Spleen (tissue), 11 donors: ENCODE measurements around the gene PAFAH1B1. TPM values are rescaled to one million over a fixed set of nuclear protein-coding genes. Genes with fewer than 3 reads are reported as not detected.

ENCODE experiments used
- DNase-seq: peaks from one replicate; pipeline ENCODE4 v3.0.0-alpha.2; 2020
- H3K27ac ChIP-seq, 8 donors: fragments of 200-600 bp; sonication (generic) in 7 of 8; 1 replicate in 4 of 8; 2 replicates in 4 of 8; pipeline versions ENCODE4 v1.5.0 to v1.8.0; 2016 to 2021; ENCODE audit warnings: inconsistent platforms in 4 of 8, mild to moderate bottlenecking in 4 of 8, moderate library complexity in 1 of 8
- H3K27me3 ChIP-seq, 7 donors: fragments of 200-600 bp; sonication (generic) in 6 of 7; replicated peaks in 1 of 7; 1 replicate in 4 of 7; 2 replicates in 3 of 7; pipeline versions ENCODE4 v1.5.0 to v1.8.0; 2016 to 2021; ENCODE audit warnings: inconsistent platforms in 3 of 7, mild to moderate bottlenecking in 1 of 7
- H3K36me3 ChIP-seq, 6 donors: fragments of 200-600 bp; sonication (generic) in 5 of 6; 1 replicate in 4 of 6; 2 replicates in 2 of 6; pipeline versions ENCODE4 v1.5.0 to v1.8.0; 2016 to 2021; ENCODE audit warnings: inconsistent platforms in 2 of 6
- H3K4me1 ChIP-seq, 6 donors: fragments of 200-600 bp; sonication (generic) in 5 of 6; 1 replicate in 3 of 6; 2 replicates in 3 of 6; pipeline versions ENCODE4 v1.5.0 to v1.8.0; 2016 to 2021; ENCODE audit warnings: inconsistent platforms in 3 of 6
- H3K4me3 ChIP-seq, 8 donors: fragments of 200-600 bp; sonication (generic) in 7 of 8; 1 replicate in 4 of 8; 2 replicates in 4 of 8; pipeline versions ENCODE4 v1.5.0 to v1.8.0; 2016 to 2021; ENCODE audit warnings: inconsistent platforms in 4 of 8, mild to moderate bottlenecking in 4 of 8, moderate library complexity in 2 of 8
- H3K9me3 ChIP-seq, 8 donors: fragments of 200-600 bp; sonication (generic) in 7 of 8; 1 replicate in 4 of 8; 2 replicates in 4 of 8; pipeline versions ENCODE4 v1.5.0 to v1.8.0; 2016 to 2021; ENCODE audit warnings: inconsistent platforms in 4 of 8
- POLR2A ChIP-seq, 3 donors: fragments of 450-650 bp; IDR thresholded peaks; one replicate each; pipeline ENCODE4 v1.5.1; 2017; ENCODE audit warnings: antibody characterized with exemption in 3 of 3, mild to moderate bottlenecking in 1 of 3
- POLR2AphosphoS5 ChIP-seq, 3 donors: sonication (generic); formaldehyde crosslinking; IDR thresholded peaks; one replicate each; pipeline ENCODE4 v1.5.1; 2017; ENCODE audit warnings: antibody characterized with exemption in 3 of 3
- WGBS, 5 donors: extraction: QIAGEN DNeasy Blood & Tissue Kit in 3 of 5; methylation state at CpG; one replicate each; pipeline versions ENCODE4 v1.1.5 to v1.1.7; 2013 to 2018; 5-methylcytosine and 5-hydroxymethylcytosine counted together
- intact Hi-C: fragments of 100-400 bp; cut with DNase I; formaldehyde crosslinking; loops from one replicate; pipeline ENCODE4 v1.15.0; 2023; ENCODE audit warnings: low total_unique reads
- microRNA-seq, 3 donors: library from miRNA; unstranded; fragments of <30 nt; microRNA quantifications; one replicate each; pipeline versions ENCODE4 to v1.1.0, GENCODE V29; 2019 to 2020
- polyA plus RNA-seq, 3 donors: library from polyadenylated mRNA; stranded (reverse); fragments of 200-250 nt; gene quantifications; one replicate each; pipeline ENCODE4 v1.2.1, GENCODE V29; 2013
- small RNA-seq, 4 donors: library from RNA; depleted of rRNA; stranded (forward); fragments of <200 nt; gene quantifications; one replicate each; pipeline ENCODE3, GENCODE V24; 2016
- total RNA-seq, 7 donors: library from RNA; depleted of rRNA in 3 of 7; stranded (reverse); fragments of >200 nt in 3 of 7; fragmentation: NEBNext Ultra II Directional in 4 of 7; extraction: Animal tissue kit (Norgen Biotek cat#: 25700) in 4 of 7; gene quantifications; one replicate each; pipeline versions ENCODE4 v1.1.0 to v1.2.1, GENCODE V29; 2016 to 2021
- TF ChIP-seq, protein P1 (sequence below), 11 experiments: fragments of 200-600 bp in 7 of 11; fragments of 450-650 bp in 4 of 11; sonication (generic) in 4 of 11; IDR thresholded peaks in 8 of 11; conservative IDR thresholded peaks in 3 of 11; 1 replicate in 7 of 11; 2 replicates in 4 of 11; pipeline versions ENCODE4 v1.4.0 to v1.8.0; 2016 to 2021; ENCODE audit warnings: antibody characterized with exemption in 11 of 11, inconsistent platforms in 4 of 11, mild to moderate bottlenecking in 1 of 11
- donor health status: healthy with polysubstance abuse.
- donor health status: DM: no; HTN: no; CAD: no; lungs with moderate emphysema.
- donor health status: DM: no; HTN: no; CAD: no.
- donor health status: Bipolar disorder and iron deficiency.
- donor health status: healthy.
- donor health status: DM: no; HTN: no; CAD: no.
- donor health status: DM: yes; HTN: yes; CAD: no.

The PAFAH1B1 gene
- total and polyA plus RNA-seq, 10 donors, result 20.8 to 175 (median 104) TPM

DNA sequence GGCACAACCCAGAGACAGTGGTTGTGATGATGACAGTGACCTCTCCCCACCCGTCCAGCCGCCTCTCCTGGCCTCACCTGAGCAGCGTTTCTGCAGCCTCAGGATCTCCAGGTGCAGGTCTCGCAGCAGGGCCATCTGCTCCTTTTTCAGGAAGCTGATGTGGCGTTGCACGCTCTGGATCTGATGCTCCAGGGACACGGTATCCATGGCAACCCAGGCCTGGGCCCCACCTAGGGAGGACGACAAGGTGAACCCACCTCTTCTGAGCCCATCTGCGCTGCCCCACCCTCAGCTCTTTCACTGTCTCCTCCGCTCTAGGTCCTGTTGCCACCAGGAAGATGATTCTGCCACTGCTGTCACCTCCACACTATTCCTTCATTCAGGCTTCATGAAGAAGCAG lies 141.5 kb downstream of the PAFAH1B1 start:
- Histone ChIP-seq H3K4me1 (no peaks in the 10 kb centered on the region), H3K27ac (no peak overlapping the region), H3K36me3 (no peaks in the 10 kb centered on the region), H3K27me3 (peaks cover 0 to 47% (median 0%) of the 10 kb centered on the region in 7 donors), H3K9me3 (no peaks in the 10 kb centered on the region), H3K4me3 (no peak overlapping the region)
- WGBS, 5 donors, result 65 to 80% (median 76%) methylated on average over 9 to 10 of the region's 10 CpGs
- intact Hi-C loops, result no loop called here
- no peak for DNase-seq
- TF ChIP-seq POLR2A (IDR thresholded peaks at IDR 0.05), result no peak
- TF ChIP-seq, protein P1, sequence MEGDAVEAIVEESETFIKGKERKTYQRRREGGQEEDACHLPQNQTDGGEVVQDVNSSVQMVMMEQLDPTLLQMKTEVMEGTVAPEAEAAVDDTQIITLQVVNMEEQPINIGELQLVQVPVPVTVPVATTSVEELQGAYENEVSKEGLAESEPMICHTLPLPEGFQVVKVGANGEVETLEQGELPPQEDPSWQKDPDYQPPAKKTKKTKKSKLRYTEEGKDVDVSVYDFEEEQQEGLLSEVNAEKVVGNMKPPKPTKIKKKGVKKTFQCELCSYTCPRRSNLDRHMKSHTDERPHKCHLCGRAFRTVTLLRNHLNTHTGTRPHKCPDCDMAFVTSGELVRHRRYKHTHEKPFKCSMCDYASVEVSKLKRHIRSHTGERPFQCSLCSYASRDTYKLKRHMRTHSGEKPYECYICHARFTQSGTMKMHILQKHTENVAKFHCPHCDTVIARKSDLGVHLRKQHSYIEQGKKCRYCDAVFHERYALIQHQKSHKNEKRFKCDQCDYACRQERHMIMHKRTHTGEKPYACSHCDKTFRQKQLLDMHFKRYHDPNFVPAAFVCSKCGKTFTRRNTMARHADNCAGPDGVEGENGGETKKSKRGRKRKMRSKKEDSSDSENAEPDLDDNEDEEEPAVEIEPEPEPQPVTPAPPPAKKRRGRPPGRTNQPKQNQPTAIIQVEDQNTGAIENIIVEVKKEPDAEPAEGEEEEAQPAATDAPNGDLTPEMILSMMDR (IDR thresholded peaks at IDR 0.05 in 8 of 11, conservative IDR thresholded peaks at IDR 0.05 in 3 of 11), result no peak
- TF ChIP-seq POLR2AphosphoS5 (IDR thresholded peaks at IDR 0.05), result no peak

Small RNA genes within 50 kb of the gene (microRNA-seq; reads per million reads assigned to microRNA genes)
- gene MIR6776, result 0 reads per million in 3 donors

Small RNA genes within 50 kb of the gene (small RNA-seq; reads per million reads assigned to genes)
- gene MIR6776 (0 reads per million in 4 donors), gene RN7SL608P (0 reads per million in 4 donors)

Other genes with a start within 250 kb of the PAFAH1B1 start
- gene MNT, start 192.6 kb upstream of the PAFAH1B1 start, total RNA-seq, result 10 to 100 TPM; 18.9 to 38.5 (median 28.8) TPM
- gene MNT, start 192.6 kb upstream of the PAFAH1B1 start, polyA plus RNA-seq, result 10 to 100 TPM in 1 of 3 donors, 1 to 10 TPM in 2; 2.8 to 11.1 (median 2.8) TPM
- 10 to 100 TPM; 20.1 to 38.2 (median 34.6) TPM for gene METTL16, start 81.8 kb upstream of the PAFAH1B1 start, total RNA-seq
- gene METTL16, start 81.8 kb upstream of the PAFAH1B1 start, polyA plus RNA-seq, result 10 to 100 TPM; 17.1 to 25.4 (median 22.8) TPM
- 10 to 100 TPM; 37.9 to 82.6 (median 51.1) TPM for gene CLUH, start 118.1 kb downstream of the PAFAH1B1 start, total RNA-seq
- gene CLUH, start 118.1 kb downstream of the PAFAH1B1 start, polyA plus RNA-seq, result 10 to 100 TPM; 14.3 to 48.7 (median 26.5) TPM
- under 1 TPM in 4 of 7 donors, not detected in 3; 0.14 to 0.26 (median 0.22) TPM for gene CCDC92B, start 156.0 kb downstream of the PAFAH1B1 start, total RNA-seq
- gene CCDC92B, start 156.0 kb downstream of the PAFAH1B1 start, polyA plus RNA-seq, result under 1 TPM; 0.03 to 0.20 (median 0.06) TPM
- gene RAP1GAP2, start 202.8 kb downstream of the PAFAH1B1 start, total RNA-seq, result 10 to 100 TPM; 12.3 to 32.7 (median 14.5) TPM
- 1 to 10 TPM; 1.2 to 2.7 (median 1.5) TPM for gene RAP1GAP2, start 202.8 kb downstream of the PAFAH1B1 start, polyA plus RNA-seq